Activated naive CD4-positive, alpha-beta T cell treated with Interleukin-2 at 50 U/mL for 16 hours (primary cell): Measurements from ENCODE around the gene ACO2.
"Not testable (repeated sequence)": the region's sequence is repeated elsewhere in the genome, so short reads cannot be mapped to it uniquely, and the experiment has no call there.

Source experiments
- DNase-seq: peaks from one replicate; pipeline ENCODE4 v3.0.0-alpha.2; 2020

Gene ACO2

DNA sequence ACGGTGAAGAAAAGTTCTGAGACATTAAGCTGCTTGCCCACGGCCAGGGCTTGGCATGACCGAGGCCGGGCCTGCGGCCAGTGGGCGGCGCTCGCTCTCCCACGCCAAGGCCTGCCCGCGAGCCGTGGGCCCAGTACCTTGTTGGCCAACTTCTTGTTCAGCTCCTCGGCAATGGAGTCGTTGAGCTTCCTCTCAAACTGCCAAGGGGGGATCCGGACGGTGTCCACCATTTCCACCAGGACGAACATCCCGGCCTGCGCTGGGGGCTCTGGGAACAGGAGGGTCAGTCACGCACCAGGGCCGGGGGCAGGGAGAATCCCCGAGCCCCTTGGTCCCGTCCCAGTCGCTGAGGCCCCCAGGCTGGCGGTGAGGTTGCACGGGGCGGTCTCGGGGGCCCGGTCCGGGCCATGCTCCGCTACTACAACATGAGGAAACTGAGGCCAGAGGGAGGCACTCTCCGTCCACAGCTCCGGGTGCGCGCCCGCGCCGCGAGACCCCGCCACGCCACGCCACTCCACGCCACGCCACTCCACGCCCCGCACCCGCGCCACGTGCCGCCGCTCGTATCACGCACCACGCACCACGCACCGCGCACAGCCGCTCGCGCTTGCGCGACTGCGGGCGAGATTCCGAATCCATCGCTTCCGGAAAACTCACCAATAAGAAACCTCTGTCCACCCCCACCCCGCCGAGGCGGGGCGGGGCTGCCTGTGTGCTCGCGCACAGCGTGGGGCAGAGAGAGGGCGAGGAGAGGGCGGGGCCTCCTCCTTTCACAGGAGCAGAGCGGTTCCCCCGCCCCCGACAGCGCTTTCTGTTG lies 75.1 kb downstream of the ACO2 start, which contains the start of gene POLR3H:
Gene POLR3H (minus strand): TSS at position 617 of the 817 bp plus-strand sequence. CDS start 369 bp downstream, at position 248.
- DNase-seq = peak; percentile 97

- no peak for DNase-seq
These were observed 76.0 kb downstream of the ACO2 start for GRCh38 chr22:41544671-41545476.

DNA sequence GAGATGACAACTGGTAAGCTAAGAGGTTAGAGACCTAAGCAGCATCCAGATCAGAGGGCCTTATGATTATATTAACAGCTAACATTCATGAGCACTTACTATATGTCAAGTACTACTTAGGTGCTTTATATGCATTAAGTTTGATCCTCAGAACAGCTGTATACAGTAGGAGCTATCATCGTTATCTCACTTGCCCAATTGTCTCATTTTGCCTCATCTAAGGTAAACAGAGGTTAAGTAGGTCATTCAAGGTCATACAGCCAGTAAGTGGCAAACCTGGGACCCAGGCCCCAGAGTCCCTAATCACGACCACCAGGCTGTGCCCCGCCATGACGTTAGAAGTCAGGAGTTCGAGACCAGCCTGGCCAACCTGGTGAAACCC lies 79.9 kb downstream of the ACO2 start:
- no peak for DNase-seq

DNA sequence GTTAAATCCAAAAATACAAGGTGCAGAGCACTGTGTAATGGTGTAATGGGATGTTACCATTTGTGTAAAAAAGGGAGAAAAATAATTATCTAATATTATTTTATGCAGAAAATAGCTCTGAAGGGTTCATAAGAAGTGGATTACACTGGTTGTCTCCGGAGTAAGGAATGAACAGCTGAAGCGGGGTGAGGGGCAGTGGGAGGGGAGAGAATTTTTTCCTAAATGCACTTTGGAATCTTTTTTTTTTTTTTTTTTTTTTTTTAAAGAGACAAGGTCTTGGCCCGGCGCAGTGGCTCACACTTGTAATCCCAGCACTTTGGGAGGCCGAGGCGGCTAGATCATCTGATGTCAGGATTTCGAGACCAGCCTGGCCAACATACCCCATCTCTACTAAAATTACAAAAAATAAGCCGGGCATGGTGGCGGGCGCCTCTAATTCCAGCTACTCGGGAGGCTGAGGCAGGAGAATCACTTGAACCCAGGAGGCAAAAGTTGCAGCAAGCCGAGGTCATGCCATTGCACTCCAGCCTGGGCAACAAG lies 82.1 kb downstream of the ACO2 start:
- DNase-seq = no peak

GRCh38 chr22:41551877-41552582 lies 83.1 kb downstream of the ACO2 start:
- no peak for DNase-seq

GRCh38 chr22:41555325-41555982 lies 86.5 kb downstream of the ACO2 start:
- DNase-seq = no peak

- no peak for DNase-seq
These were observed 87.6 kb downstream of the ACO2 start for GRCh38 chr22:41556561-41556960.

DNA sequence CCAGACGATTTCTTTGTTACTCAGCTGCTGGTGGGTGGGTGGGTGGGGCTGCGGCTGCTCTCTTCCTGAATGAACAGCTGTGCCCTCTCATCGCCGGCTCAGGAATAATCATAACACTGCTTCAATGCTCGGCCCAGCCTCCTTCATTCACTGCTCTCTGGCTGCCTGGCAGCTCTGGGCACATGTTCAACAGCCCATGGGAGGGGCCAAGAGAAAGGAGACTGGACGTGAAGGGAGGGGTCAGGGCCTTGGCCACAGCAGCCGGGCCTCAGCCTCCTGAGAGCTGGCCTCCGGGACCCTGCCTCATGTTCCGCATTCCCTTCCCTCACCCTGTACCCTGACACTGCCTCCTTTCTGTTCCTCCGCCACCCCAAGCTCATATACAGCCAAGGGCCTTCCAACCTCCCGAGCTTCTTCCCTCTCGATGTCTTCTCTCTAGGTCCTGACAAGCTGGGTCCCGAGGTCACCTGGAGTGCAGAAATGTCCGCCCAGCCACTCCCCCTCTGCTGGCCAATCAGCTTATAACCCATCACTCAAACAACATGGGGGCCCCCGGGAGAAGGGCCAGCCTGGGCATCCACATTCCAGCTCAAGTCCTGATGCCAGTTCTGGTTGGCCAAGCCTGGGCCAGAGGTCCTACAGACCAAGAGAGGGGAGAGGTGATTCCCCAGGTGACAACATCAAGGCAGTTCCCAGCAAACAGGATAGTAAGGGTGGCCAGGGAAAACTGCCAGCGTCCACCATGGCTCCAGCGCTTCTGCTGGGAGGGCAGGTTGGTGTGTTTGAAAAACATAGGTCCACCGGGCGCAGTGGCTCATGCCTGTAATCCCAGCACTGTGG lies 88.7 kb downstream of the ACO2 start:
- peak; percentile 7 for DNase-seq

DNA sequence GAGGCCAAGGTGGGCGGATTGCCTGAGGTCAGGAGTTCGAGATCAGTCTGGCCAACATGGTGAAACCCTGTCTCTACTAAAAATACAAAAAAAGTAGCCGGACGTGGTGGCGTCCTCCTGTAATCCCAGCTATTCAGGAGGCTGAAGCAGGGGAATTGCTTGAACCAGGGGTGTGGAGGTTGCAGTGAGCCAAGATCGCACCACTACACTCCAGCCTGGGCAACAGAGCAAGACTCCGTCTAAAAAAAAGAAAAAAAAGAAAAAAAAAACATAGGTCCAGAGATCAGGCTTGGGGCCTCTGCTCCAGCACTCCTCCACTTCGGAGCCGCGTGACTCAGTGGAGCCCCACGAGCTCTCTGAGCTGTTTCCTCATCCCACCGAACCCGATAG lies 89.3 kb downstream of the ACO2 start:
- DNase-seq = not testable (repeated sequence)

- no peak for DNase-seq
These were observed 91.2 kb downstream of the ACO2 start for GRCh38 chr22:41560095-41560471.

- DNase-seq = no peak
These were observed 92.4 kb downstream of the ACO2 start for GRCh38 chr22:41561335-41561734.

DNA sequence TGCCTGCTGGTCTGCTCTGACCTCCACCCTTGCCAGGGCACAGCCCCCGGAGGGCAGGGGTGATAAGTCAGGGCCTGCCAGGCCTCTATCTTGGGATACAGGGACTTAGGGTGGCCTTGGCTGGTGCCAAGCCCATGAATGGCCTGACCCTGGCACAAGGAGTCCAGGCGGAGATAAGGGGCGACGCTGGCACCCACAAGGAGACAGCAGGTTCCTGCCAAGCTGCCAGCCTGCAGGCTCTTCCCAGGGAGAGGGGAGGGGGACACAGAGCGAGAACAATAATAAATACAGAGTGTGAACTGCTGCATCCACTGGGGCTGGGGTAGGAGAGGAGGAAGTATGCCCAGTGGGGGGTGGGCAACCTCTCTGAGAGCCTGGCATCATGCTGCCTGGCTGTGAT lies 92.9 kb downstream of the ACO2 start:
- no peak for DNase-seq

DNA sequence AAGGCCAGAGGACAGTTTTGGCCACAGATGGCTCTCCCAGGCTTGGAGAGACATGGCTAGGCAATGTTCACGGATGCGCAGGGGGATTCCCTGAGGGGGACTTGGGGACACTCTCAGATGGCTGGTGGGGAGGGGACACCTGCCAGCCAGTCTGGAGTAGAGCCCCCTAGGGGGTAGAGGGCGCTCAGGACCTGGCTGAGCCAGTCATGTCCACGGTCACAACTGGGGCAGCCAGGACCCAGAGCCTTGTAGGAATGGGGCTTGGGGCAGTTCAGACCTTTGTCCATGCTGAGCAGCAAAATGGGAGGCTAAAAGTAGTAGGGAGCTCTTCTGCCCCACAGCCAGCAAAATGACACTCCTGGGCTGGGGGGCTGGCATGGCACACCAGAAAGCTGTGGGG lies 93.5 kb downstream of the ACO2 start:
- no peak for DNase-seq

DNA sequence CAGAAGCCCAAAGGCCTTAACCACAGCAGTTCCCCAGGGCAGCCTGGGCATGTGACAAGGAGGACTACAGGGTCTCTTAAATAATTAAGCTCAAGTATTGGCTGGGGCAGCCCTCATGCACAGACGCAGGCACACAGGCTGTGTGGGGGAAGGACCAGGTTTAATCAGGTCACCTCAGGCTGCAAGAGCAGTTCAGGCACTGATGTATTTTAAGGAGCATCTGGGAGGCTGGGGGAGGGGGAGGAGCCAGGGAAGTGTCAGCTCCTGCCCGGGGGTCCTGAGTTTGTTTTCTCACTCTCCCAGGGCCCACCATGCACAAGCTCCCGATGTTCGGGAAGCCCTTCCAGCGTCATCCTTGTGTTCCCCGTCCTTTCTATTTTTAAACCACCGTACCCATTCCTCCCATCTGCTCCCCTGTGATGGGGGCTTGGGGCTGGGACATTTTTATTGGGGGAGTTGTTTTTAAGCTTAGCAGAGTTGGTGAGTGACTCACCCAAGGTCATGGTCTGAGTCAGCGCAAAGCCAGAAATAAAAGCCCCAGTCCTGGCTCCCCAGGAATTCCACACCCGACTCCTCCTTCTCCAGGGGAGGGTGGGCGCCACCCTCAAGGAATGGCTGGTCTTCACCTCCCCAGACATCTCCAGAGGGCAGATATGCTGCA lies 94.3 kb downstream of the ACO2 start:
- no peak for DNase-seq

DNA sequence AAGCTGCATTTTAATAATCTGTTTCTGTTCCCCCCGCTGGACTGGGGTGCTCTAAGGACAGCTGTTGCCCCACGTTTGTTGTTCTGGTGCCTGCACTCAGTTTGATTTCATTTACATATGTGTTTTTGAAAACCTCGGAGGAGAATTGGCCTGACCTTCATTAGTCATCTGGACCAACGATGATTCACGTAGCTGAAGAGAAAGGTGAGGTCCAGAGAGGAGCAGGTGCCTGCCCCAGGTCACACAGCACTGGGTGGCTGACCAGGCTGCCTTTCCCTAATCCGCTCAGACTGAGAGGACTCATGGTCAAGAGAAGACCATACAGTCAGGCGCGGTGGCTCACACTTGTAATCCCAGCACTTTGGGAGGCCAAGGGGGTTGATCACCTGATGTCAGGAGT lies 95.6 kb downstream of the ACO2 start:
- no peak for DNase-seq

DNA sequence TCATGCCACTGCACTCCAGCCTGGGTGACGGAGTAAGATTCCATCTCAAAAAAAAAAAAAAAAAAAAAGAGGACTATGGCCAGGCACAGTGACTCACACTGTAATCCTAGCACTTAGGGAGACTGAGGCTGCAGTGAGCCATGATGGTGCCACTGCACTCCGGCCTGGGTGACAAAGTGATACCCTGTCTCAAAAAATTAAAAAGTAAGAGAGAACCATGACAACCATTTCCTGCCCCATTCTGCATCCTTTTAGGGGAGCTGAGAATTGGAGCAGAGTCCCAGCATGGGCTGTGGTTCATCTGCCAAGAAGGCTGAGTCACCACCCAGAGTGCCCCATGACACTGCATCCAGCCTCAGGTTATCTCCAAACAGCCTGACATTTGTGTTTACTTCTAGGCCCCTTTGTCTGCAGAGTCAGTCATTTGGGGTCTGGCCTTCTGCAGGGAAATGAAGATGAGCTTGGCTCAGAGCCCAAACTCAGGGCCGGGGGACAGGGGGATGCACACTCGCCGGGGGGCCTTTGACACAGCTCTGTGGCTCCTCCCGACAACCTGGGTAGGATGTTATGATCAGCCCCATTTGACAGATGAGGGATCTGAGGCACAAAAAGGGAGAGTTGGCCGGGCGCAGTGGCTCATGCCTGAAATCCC lies 96.6 kb downstream of the ACO2 start:
- DNase-seq = no peak

- no peak for DNase-seq
These were observed 98.5 kb downstream of the ACO2 start for GRCh38 chr22:41567512-41567768.

DNA sequence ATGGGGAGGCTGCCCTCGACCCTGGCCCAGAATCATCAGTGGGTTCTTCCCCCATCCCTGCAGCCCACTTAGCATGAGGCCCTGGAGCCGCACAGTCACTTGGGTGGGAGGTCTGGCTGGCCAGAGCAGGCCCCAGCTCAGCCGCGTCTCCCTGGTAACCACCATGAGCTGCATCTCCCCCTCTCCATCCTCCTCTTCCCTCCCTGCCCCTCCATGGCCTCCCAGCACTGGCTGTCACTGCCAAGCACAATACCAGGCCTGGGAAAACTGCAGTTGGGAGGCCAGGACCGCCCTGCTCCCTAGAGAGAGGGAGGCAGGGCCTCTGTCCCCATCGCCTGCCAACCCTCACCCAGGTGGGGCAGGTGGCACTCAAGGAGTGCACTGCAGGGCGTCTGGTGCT lies 99.9 kb downstream of the ACO2 start:
- DNase-seq = no peak

- no peak for DNase-seq
These were observed 101.3 kb downstream of the ACO2 start for GRCh38 chr22:41570221-41570620.

- no peak for DNase-seq
These were observed 102.9 kb downstream of the ACO2 start for GRCh38 chr22:41571786-41572185.

DNA sequence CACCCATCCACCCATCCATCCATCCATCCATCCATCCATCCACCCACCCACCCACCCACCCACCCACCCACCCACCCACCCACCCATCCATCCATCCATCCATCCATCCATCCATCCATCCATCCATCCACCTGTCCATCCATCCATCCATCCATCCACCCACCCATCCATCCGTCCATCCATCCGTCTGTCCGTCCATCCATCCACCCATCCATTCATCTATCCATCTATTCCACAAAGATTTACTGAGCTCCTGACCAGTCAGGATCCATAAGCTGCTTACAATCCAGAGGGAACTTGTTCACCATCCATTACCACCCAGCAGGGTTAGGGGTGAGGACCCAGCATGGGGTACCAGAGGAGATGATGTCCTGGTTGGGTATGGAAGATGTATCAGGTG lies 103.4 kb downstream of the ACO2 start:
- not testable (repeated sequence) for DNase-seq
